Liver (tissue), 9 donors: Measurements from ENCODE around the gene BSX. TPM values are rescaled to one million over a fixed set of nuclear protein-coding genes. Genes with fewer than 3 reads are reported as not detected.

Source experiments
- DNase-seq: peaks from one replicate; pipeline ENCODE4 v3.0.0-alpha.2; 2017; ENCODE audit warnings: low spot score
- H3K27ac ChIP-seq, 2 donors: one replicate each; pipeline ENCODE4 v1.7.0; 2013; ENCODE audit warnings: inconsistent platforms in 2 of 2, low read length in 2 of 2, control low read depth in 1 of 2, low read depth in 1 of 2, mild to moderate bottlenecking in 1 of 2
- H3K27me3 ChIP-seq, 4 donors: one replicate each; pipeline versions ENCODE4 v1.6.1 to v1.7.0; 2013; ENCODE audit warnings: low read length in 3 of 4, inconsistent platforms in 1 of 4, mild to moderate bottlenecking in 1 of 4, moderate library complexity in 1 of 4; ENCODE audit not compliant: control insufficient read depth in 4 of 4, insufficient read depth in 4 of 4
- H3K36me3 ChIP-seq, 4 donors: one replicate each; pipeline versions ENCODE4 v1.6.1 to v1.7.0; 2013; ENCODE audit warnings: low read length in 3 of 4, mild to moderate bottlenecking in 3 of 4, low read depth in 1 of 4, moderate library complexity in 1 of 4; ENCODE audit not compliant: control insufficient read depth in 4 of 4, insufficient read depth in 3 of 4
- H3K4me1 ChIP-seq, 4 donors: one replicate each; pipeline versions ENCODE4 v1.6.1 to v1.7.0; 2013; ENCODE audit warnings: low read length in 3 of 4, mild to moderate bottlenecking in 3 of 4, moderate library complexity in 1 of 4; ENCODE audit not compliant: control insufficient read depth in 4 of 4, insufficient read depth in 4 of 4
- H3K4me3 ChIP-seq, 3 donors: one replicate each; pipeline versions ENCODE4 v1.6.1 to v1.7.0; 2013; ENCODE audit warnings: low read length in 3 of 3, control low read depth in 1 of 3, low read depth in 1 of 3, mild to moderate bottlenecking in 1 of 3
- H3K9ac ChIP-seq, 2 donors: one replicate each; pipeline ENCODE4 v1.7.0; 2013; ENCODE audit warnings: low read length in 2 of 2, mild to moderate bottlenecking in 2 of 2, moderate library complexity in 2 of 2, control low read depth in 1 of 2, low read depth in 1 of 2
- H3K9me3 ChIP-seq, 4 donors: one replicate each; pipeline versions ENCODE4 v1.6.1 to v1.7.0; 2013; ENCODE audit warnings: low read length in 3 of 4; ENCODE audit not compliant: control insufficient read depth in 4 of 4
- FOXA2 ChIP-seq: IDR thresholded peaks from 2 replicates; pipeline ENCODE4 v1.6.1; 2016; ENCODE audit warnings: antibody characterized with exemption
- GABPA ChIP-seq, 2 donors: IDR thresholded peaks in 1 of 2; conservative IDR thresholded peaks in 1 of 2; 2 replicates each; pipeline ENCODE4 v1.6.1; 2016; ENCODE audit warnings: antibody characterized with exemption in 2 of 2, mild to moderate bottlenecking in 1 of 2, moderate library complexity in 1 of 2
- JUND ChIP-seq, 2 donors: IDR thresholded peaks; 2 replicates each; pipeline ENCODE4 v1.6.1; 2016; ENCODE audit warnings: antibody characterized with exemption in 2 of 2
- MAX ChIP-seq: IDR thresholded peaks from 2 replicates; pipeline ENCODE4 v1.6.1; 2016; ENCODE audit warnings: antibody characterized with exemption
- RXRA ChIP-seq, 2 donors: IDR thresholded peaks; 2 replicates each; pipeline ENCODE4 v1.6.1; 2017 to 2018; ENCODE audit warnings: antibody characterized with exemption in 2 of 2, mild to moderate bottlenecking in 1 of 2
- SP1 ChIP-seq: IDR thresholded peaks from 2 replicates; pipeline ENCODE4 v1.6.1; 2018; ENCODE audit warnings: antibody characterized with exemption, mild to moderate bottlenecking
- WGBS: extraction: QIAGEN DNeasy Blood & Tissue Kit; methylation state at CpG from one replicate; pipeline ENCODE4 v1.1.7; 2013; 5-methylcytosine and 5-hydroxymethylcytosine counted together
- polyA plus RNA-seq, 2 donors: library from polyadenylated mRNA; stranded (reverse) in 1 of 2; unstranded in 1 of 2; fragments of 200-250 nt in 1 of 2; fragments of >200 nt in 1 of 2; fragmentation: Nextera tagmentation in 1 of 2; extraction: Ambion mirVana in 1 of 2; gene quantifications; one replicate each; pipeline versions ENCODE4 v1.2.1 to v1.2.3, GENCODE V29; 2013 to 2015
- total RNA-seq, 2 donors: library from RNA; depleted of rRNA; stranded (reverse); fragments of >200 nt; gene quantifications; one replicate each; pipeline ENCODE4 v1.2.3, GENCODE V29; 2014
- donor health status: healthy.
- donor health status: healthy.
- donor health status: healthy.
- donor health status: healthy.
- donor health status: healthy.

The BSX gene
- total and polyA plus RNA-seq, 4 donors: not detected

- Histone ChIP-seq H3K27ac (no peak overlapping the region), H3K4me3 (no peak overlapping the region), H3K36me3 (no peaks in the 10 kb centered on the region), H3K27me3 (peaks cover 0 to 7% (median 0%) of the 10 kb centered on the region in 4 donors), H3K9ac (no peak overlapping the region), H3K9me3 (no peaks in the 10 kb centered on the region), H3K4me1 (no peaks in the 10 kb centered on the region)
- TF ChIP-seq FOXA2 (no peak), JUND (IDR thresholded peaks at IDR 0.05) (no peak), RXRA (IDR thresholded peaks at IDR 0.05) (no peak), MAX (no peak), SP1 (no peak), GABPA (IDR thresholded peaks at IDR 0.05 in 1 of 2, conservative IDR thresholded peaks at IDR 0.05 in 1 of 2) (no peak)
- no peak for DNase-seq
- 68% methylated on average over 6 of the region's 6 CpGs for WGBS
These were observed 50.1 kb downstream of the BSX start for GRCh38 chr11:122931510-122931909.

Other genes with a start within 250 kb of the BSX start
- under 1 TPM; 0.08 to 0.47 TPM for gene CRTAM, start 143.3 kb downstream of the BSX start, total RNA-seq
- under 1 TPM in 1 of 2 donors, not detected in 1; 0.20 TPM for gene CRTAM, start 143.3 kb downstream of the BSX start, polyA plus RNA-seq
- under 1 TPM; 0.14 to 0.25 TPM for gene JHY, start 99.1 kb downstream of the BSX start, total RNA-seq
- under 1 TPM; 0.13 to 0.14 TPM for gene JHY, start 99.1 kb downstream of the BSX start, polyA plus RNA-seq
- gene HSPA8, start 80.3 kb upstream of the BSX start, total RNA-seq: 1,000 to 10,000 TPM; 1,425 to 1,445 TPM
- gene HSPA8, start 80.3 kb upstream of the BSX start, polyA plus RNA-seq: 100 to 1,000 TPM; 215 to 518 TPM
- 1 to 10 TPM in 1 of 2 donors, under 1 TPM in 1; 0.28 to 1.3 TPM for gene CLMP, start 213.4 kb upstream of the BSX start, total RNA-seq
- under 1 TPM; 0.12 to 0.42 TPM for gene CLMP, start 213.4 kb upstream of the BSX start, polyA plus RNA-seq